Renal cortical epithelial cell (primary cell): Measurements from ENCODE around the gene CEP170. TPM values are rescaled to one million over a fixed set of nuclear protein-coding genes. Genes with fewer than 3 reads are reported as not detected.

Experiments used
- total RNA-seq: library from RNA; depleted of rRNA; stranded (reverse); fragments of >200 nt; gene quantifications from 2 replicates; pipeline ENCODE4 v1.2.3, GENCODE V29; 2014

Gene CEP170
- total RNA-seq, 1 donor from 2014 or later = 76.9 TPM

Other genes starting within 250 kb of the CEP170 start
- 31.8 and 51.5 TPM in 2 replicates for gene SDCCAG8, start 760 bp upstream of the CEP170 start, total RNA-seq